ENCODE measurements around the gene PDCD1.

PDCD1 gene

GRCh38 chr2:241879326-241879725 is 20.6 kb upstream of the PDCD1 start:
- TF ChIP-seq, protein P1, sequence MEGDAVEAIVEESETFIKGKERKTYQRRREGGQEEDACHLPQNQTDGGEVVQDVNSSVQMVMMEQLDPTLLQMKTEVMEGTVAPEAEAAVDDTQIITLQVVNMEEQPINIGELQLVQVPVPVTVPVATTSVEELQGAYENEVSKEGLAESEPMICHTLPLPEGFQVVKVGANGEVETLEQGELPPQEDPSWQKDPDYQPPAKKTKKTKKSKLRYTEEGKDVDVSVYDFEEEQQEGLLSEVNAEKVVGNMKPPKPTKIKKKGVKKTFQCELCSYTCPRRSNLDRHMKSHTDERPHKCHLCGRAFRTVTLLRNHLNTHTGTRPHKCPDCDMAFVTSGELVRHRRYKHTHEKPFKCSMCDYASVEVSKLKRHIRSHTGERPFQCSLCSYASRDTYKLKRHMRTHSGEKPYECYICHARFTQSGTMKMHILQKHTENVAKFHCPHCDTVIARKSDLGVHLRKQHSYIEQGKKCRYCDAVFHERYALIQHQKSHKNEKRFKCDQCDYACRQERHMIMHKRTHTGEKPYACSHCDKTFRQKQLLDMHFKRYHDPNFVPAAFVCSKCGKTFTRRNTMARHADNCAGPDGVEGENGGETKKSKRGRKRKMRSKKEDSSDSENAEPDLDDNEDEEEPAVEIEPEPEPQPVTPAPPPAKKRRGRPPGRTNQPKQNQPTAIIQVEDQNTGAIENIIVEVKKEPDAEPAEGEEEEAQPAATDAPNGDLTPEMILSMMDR (IDR thresholded peaks at IDR 0.05; ENCODE audit: insufficient read depth, low read length), result no peak
- TF ChIP-seq REST (IDR thresholded peaks at IDR 0.05; ENCODE audit: insufficient replicate concordance, low read depth), result no peak
- no peak for DNase-seq (ENCODE audit: low read depth in 1 of 2, low spot score in 1 of 2)
- no peak overlapping the region for H3K4me3 ChIP-seq (replicated peaks; ENCODE audit: insufficient read depth, low read length)
- H3K27ac ChIP-seq (replicated peaks), result no peak overlapping the region
- no peaks in the 10 kb centered on the region for H3K27me3 ChIP-seq (ENCODE audit: insufficient read depth, poor library complexity, severe bottlenecking)

DNA sequence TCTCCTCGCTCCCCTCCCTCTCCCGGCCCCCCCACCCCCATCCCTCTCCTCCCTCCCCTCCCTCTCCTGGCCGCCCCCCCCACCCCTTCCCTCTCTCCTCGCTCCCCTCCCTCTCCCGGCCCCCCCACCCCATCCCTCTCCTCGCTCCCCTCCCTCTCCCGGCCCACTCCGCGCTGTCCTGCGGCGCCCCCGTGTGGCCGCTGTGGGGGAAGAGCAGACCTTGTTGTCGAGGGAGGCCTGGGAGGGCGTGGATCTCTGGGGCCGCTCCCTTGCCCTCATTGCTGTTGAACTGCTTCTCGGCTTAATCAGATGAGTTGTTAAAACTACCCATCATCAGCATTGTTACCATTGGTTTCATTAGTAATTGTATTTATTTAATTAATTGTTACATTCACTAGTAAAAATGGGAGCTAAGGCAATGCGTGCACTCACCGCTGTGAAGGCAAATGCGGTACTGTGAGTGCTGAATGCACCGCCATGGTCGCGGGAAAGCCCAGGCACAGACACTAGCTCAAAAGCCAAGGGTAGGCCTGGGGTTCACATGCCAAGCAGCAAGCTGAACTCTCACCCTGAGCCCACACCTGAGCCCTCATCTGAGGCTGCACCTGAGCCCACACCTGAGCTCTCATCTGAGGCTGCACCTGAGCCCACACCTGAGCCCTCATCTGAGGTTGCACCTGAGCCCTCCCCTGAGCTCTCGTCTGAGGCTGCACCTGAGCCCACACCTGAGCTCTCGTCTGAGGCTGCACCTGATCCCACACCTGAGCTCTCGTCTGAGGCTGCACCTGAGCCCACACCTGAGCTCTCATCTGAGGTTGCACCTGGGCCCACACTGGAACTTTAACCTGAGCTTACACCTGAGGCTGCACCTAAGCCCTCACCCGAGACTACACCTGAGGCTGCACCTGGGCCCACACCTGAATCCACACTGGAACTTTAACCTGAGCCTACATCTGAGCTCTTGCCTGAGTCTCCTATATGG is 19.6 kb upstream of the PDCD1 start:
- H3K4me3 ChIP-seq (replicated peaks; ENCODE audit: insufficient read depth, low read length), result no peak overlapping the region
- no peak for TF ChIP-seq SPI1 (IDR thresholded peaks at IDR 0.05; ENCODE audit: borderline replicate concordance, low read depth)
- TF ChIP-seq GABPA (IDR thresholded peaks at IDR 0.05; ENCODE audit: low read depth), result no peak
- TF ChIP-seq, protein P1 (IDR thresholded peaks at IDR 0.05; ENCODE audit: insufficient read depth, low read length), result no peak
- TF ChIP-seq POLR2AphosphoS5 (IDR thresholded peaks at IDR 0.05; ENCODE audit: low read depth), result no peak
- TF ChIP-seq REST (IDR thresholded peaks at IDR 0.05; ENCODE audit: insufficient replicate concordance, low read depth), result no peak
- no peak overlapping the region for H3K27ac ChIP-seq (replicated peaks)
- no peaks in the 10 kb centered on the region for H3K27me3 ChIP-seq (ENCODE audit: insufficient read depth, poor library complexity, severe bottlenecking)
- peak; percentile 47 to 69 for DNase-seq (ENCODE audit: low read depth in 1 of 2, low spot score in 1 of 2)

- TF ChIP-seq, protein P1 (IDR thresholded peaks at IDR 0.05; ENCODE audit: insufficient read depth, low read length), result no peak
- TF ChIP-seq GABPA (IDR thresholded peaks at IDR 0.05; ENCODE audit: low read depth) (no peak), REST (IDR thresholded peaks at IDR 0.05; ENCODE audit: insufficient replicate concordance, low read depth) (no peak), SPI1 (IDR thresholded peaks at IDR 0.05; ENCODE audit: borderline replicate concordance, low read depth) (no peak), POLR2AphosphoS5 (IDR thresholded peaks at IDR 0.05; ENCODE audit: low read depth) (no peak)
- H3K27me3 ChIP-seq (ENCODE audit: insufficient read depth, poor library complexity, severe bottlenecking), result no peaks in the 10 kb centered on the region
- no peak overlapping the region for H3K27ac ChIP-seq (replicated peaks)
- no peak overlapping the region for H3K4me3 ChIP-seq (replicated peaks; ENCODE audit: insufficient read depth, low read length)
- no peak for DNase-seq (ENCODE audit: low read depth in 1 of 2, low spot score in 1 of 2)
These were observed 18.5 kb upstream of the PDCD1 start for GRCh38 chr2:241877197-241877685.

All from HL-60 (cell line).